SK-N-SH (cell line): ENCODE data around the gene SEMA3B. TPM values are rescaled to one million over a fixed set of nuclear protein-coding genes. Genes with fewer than 3 reads are reported as not detected.

ENCODE experiments used
- CTCF ChIA-PET: fragments of 300-600, 350-600 bp; formaldehyde crosslinking; extraction: SDS; loops from one replicate; lab custom pipeline; 2021; lab: Yijun Ruan, JAX
- POLR2A ChIA-PET: fragments of 350-600 bp; sonication (Branson Sonifier 250); formaldehyde crosslinking; extraction: SDS; loops from one replicate; lab custom pipeline; 2020; ENCODE audit warnings: antibody characterized with exemption, inconsistent platforms; lab: Yijun Ruan, JAX
- DNase-seq: peaks from one replicate; pipeline ENCODE4 v3.0.0; 2012
- H2AFZ ChIP-seq: fragments of 200-600 bp; sonication (generic); 2 replicates; pipeline ENCODE4 v1.8.1; 2016; ENCODE audit warnings: antibody characterized with exemption, mild to moderate bottlenecking, low read depth
- H3F3A ChIP-seq: fragments of 200-600 bp; sonication (generic); replicated peaks from 2 replicates; pipeline ENCODE3; 2016; ENCODE audit warnings: antibody characterized with exemption, mild to moderate bottlenecking; ENCODE audit not compliant: insufficient read depth
- H3K27ac ChIP-seq, 2 experiments: fragments of 200-500 bp in 1 of 2; fragments of 200-600 bp in 1 of 2; sonication (Bioruptor generic) in 1 of 2; sonication (generic), shearing (Covaris generic) in 1 of 2; 2 replicates each; pipeline versions ENCODE4 v1.5.1 to v1.6.1; 2014 to 2016; ENCODE audit warnings: low read depth in 2 of 2, inconsistent platforms in 1 of 2, low read length in 1 of 2, mild to moderate bottlenecking in 1 of 2, mixed read lengths in 1 of 2
- H3K27me3 ChIP-seq: fragments of 200-600 bp; sonication (generic), shearing (Covaris generic); 2 replicates; pipeline ENCODE4 v1.6.1; 2016; ENCODE audit warnings: mixed run types; ENCODE audit not compliant: insufficient read depth
- H3K36me3 ChIP-seq, 2 experiments: fragments of 200-500 bp in 1 of 2; fragments of 200-600 bp in 1 of 2; sonication (Bioruptor generic) in 1 of 2; sonication (generic) in 1 of 2; replicated peaks in 1 of 2; 2 replicates each; pipeline versions ENCODE3 to v1.5.1; 2014 to 2016; ENCODE audit warnings: low read length in 1 of 2, mild to moderate bottlenecking in 1 of 2; ENCODE audit not compliant: insufficient read depth in 2 of 2, control insufficient read depth in 1 of 2
- H3K4me1 ChIP-seq, 2 experiments: fragments of 200-500 bp in 1 of 2; fragments of 200-600 bp in 1 of 2; sonication (Bioruptor generic) in 1 of 2; sonication (generic), shearing (Covaris generic) in 1 of 2; 2 replicates each; pipeline versions ENCODE4 v1.5.1 to v1.6.1; 2014 to 2016; ENCODE audit warnings: low read depth in 1 of 2, low read length in 1 of 2, mixed run types in 1 of 2; ENCODE audit not compliant: insufficient read depth in 2 of 2, control insufficient read depth in 1 of 2
- H3K4me2 ChIP-seq: fragments of 200-600 bp; sonication (generic), shearing (Covaris generic); 2 replicates; pipeline ENCODE4 v1.6.1; 2017; ENCODE audit warnings: mixed run types
- H3K4me3 ChIP-seq, 2 experiments: fragments of 200-500 bp in 1 of 2; fragments of 200-600 bp in 1 of 2; sonication (Bioruptor generic) in 1 of 2; sonication (generic), shearing (Covaris generic) in 1 of 2; 2 replicates each; pipeline versions ENCODE4 v1.5.1 to v1.8.1; 2014 to 2016; ENCODE audit warnings: low read depth in 2 of 2, inconsistent platforms in 1 of 2, low read length in 1 of 2, mild to moderate bottlenecking in 1 of 2, mixed read lengths in 1 of 2, moderate library complexity in 1 of 2
- H3K79me2 ChIP-seq: fragments of 200-600 bp; sonication (generic); 2 replicates; pipeline ENCODE4 v1.8.1; 2017; ENCODE audit warnings: mild to moderate bottlenecking; ENCODE audit not compliant: insufficient read depth
- H3K9ac ChIP-seq: fragments of 200-600 bp; sonication (generic); 2 replicates; pipeline ENCODE4 v1.6.1; 2017; ENCODE audit warnings: mixed run types
- H3K9me2 ChIP-seq: fragments of 200-600 bp; sonication (generic); 2 replicates; pipeline ENCODE4 v1.6.1; 2017; ENCODE audit warnings: mixed run types
- H3K9me3 ChIP-seq: fragments of 200-600 bp; sonication (generic); 2 replicates; pipeline ENCODE4 v1.6.1; 2017; ENCODE audit warnings: mixed run types, mild to moderate bottlenecking, moderate library complexity
- H4K20me1 ChIP-seq: fragments of 200-600 bp; sonication (generic); 2 replicates; pipeline ENCODE4 v1.6.1; 2017; ENCODE audit warnings: mild to moderate bottlenecking, mixed run types; ENCODE audit not compliant: insufficient read depth
- GABPA ChIP-seq: IDR thresholded peaks from 2 replicates; pipeline ENCODE4 v1.4.0; 2012; ENCODE audit warnings: low read depth, mild to moderate bottlenecking
- GATA2 ChIP-seq: sonication (generic); formaldehyde crosslinking; IDR thresholded peaks from 2 replicates; pipeline ENCODE4 v1.5.0; 2020; ENCODE audit warnings: mild to moderate bottlenecking, missing genetic modification reagents
- JUND ChIP-seq: IDR thresholded peaks from 2 replicates; pipeline ENCODE4 v1.4.0; 2012
- MEF2A ChIP-seq: IDR thresholded peaks from 2 replicates; pipeline ENCODE4 v1.4.0; 2012; ENCODE audit warnings: low read depth, borderline replicate concordance
- NFIC ChIP-seq: IDR thresholded peaks from 2 replicates; pipeline ENCODE4 v1.4.0; 2012; ENCODE audit warnings: borderline replicate concordance
- PBX3 ChIP-seq: IDR thresholded peaks from 2 replicates; pipeline ENCODE4; 2012
- RCOR1 ChIP-seq: fragments of 150-350 bp; IDR thresholded peaks from 2 replicates; pipeline ENCODE4 v1.6.1; 2017; ENCODE audit warnings: antibody characterized with exemption, low read length
- RFX5 ChIP-seq: IDR thresholded peaks from 2 replicates; pipeline ENCODE4 v1.6.1; 2012; ENCODE audit warnings: mild to moderate bottlenecking, improper control_type of control experiment, low read length
- RXRA ChIP-seq: IDR thresholded peaks from 2 replicates; pipeline ENCODE4 v1.4.0; 2012; ENCODE audit warnings: low read depth, mild to moderate bottlenecking, borderline replicate concordance
- SMC3 ChIP-seq: IDR thresholded peaks from 2 replicates; pipeline ENCODE4 v1.6.1; 2012; ENCODE audit warnings: low read depth, low read length, improper control_type of control experiment
- TAF1 ChIP-seq: IDR thresholded peaks from 2 replicates; pipeline ENCODE4 v1.6.1; 2012; ENCODE audit warnings: low read depth, mild to moderate bottlenecking, low read length, moderate library complexity, borderline replicate concordance
- TCF12 ChIP-seq: IDR thresholded peaks from 2 replicates; pipeline ENCODE4 v1.4.0; 2012
- TEAD4 ChIP-seq: IDR thresholded peaks from 2 replicates; pipeline ENCODE4 v1.4.0; 2012; ENCODE audit warnings: mild to moderate bottlenecking, borderline replicate concordance; ENCODE audit not compliant: insufficient read depth
- YY1 ChIP-seq: IDR thresholded peaks from 2 replicates; pipeline ENCODE4 v1.4.0; 2012; ENCODE audit warnings: low read depth, mild to moderate bottlenecking
- WGBS: methylation state at CpG from one replicate; pipeline ENCODE4 v1.1.6; 2017; ENCODE audit warnings: low lambda C conversion rate; 5-methylcytosine and 5-hydroxymethylcytosine counted together
- polyA plus RNA-seq, 3 experiments: library from polyadenylated mRNA; depleted of rRNA; stranded (reverse); fragments of >200 nt; gene quantifications; 2 replicates each; pipeline ENCODE4 v1.2.3, GENCODE V29; 2012

The SEMA3B gene
- polyA plus RNA-seq, 1 of the 3 experiments (the other 2 are of a cell fraction) = 14.9 TPM

GRCh38 chr3:50325113-50325480, 56.1 kb downstream of the SEMA3B start:
- no peak overlapping the region for H3K4me3 ChIP-seq
- TF ChIP-seq NFIC = no peak
- TF ChIP-seq GABPA = no peak
- TF ChIP-seq YY1 = no peak
- no peak for TF ChIP-seq TCF12
- TF ChIP-seq SMC3 = no peak
- no peak for TF ChIP-seq GATA2 (CRISPR knock-in tag)
- no peak for TF ChIP-seq TAF1
- no peak for TF ChIP-seq RFX5
- TF ChIP-seq RXRA = no peak
- no peak for TF ChIP-seq MEF2A
- TF ChIP-seq TEAD4 = no peak
- no peak for TF ChIP-seq JUND
- TF ChIP-seq PBX3 = no peak
- TF ChIP-seq, all 33 proteins: peak for 0
- POLR2A ChIA-PET = interaction anchor here (1.7 kb wide), 1 partner anchor 33 kb away, joined by 6 read pairs; the partner anchor contains the start of gene IFRD2
- Histone ChIP-seq H2AFZ (no peak overlapping the region), H3K36me3 (peaks cover under 1 to 26% of the 10 kb centered on the region in 2 experiments), H3K4me2 (no peak overlapping the region), H3K27me3 (no peaks in the 10 kb centered on the region), H3F3A (peaks cover 26% of the 10 kb centered on the region), H3K9me2 (no peaks in the 10 kb centered on the region), H3K27ac (no peak overlapping the region), H3K4me1 (peaks cover 0 to 30% of the 10 kb centered on the region in 2 experiments; a peak in 2 of 4 replicates), H3K79me2 (peaks cover 31% of the 10 kb centered on the region), H3K9ac (no peak overlapping the region), H3K9me3 (no peaks in the 10 kb centered on the region), H4K20me1 (no peaks in the 10 kb centered on the region)
- WGBS = 68% methylated on average over 2 of the region's 2 CpGs
- no peak for DNase-seq
- CTCF ChIA-PET = interaction anchor here (0.6 to 6.0 kb wide), 19 partner anchors 10 to 225 kb away, joined by 3 to 60 read pairs (median 4); partner anchors contain the start of genes HYAL1, HYAL3 and NAA80

GRCh38 chr3:50325497-50326181, 56.7 kb downstream of the SEMA3B start:
- DNase-seq = no peak
- Histone ChIP-seq H3K27me3 (no peaks in the 10 kb centered on the region), H3K9ac (no peak overlapping the region), H3K36me3 (peaks cover 4 to 31% of the 10 kb centered on the region in 2 experiments), H3K9me3 (no peaks in the 10 kb centered on the region), H3K4me3 (no peak overlapping the region), H4K20me1 (no peaks in the 10 kb centered on the region), H3K9me2 (no peaks in the 10 kb centered on the region), H3K27ac (no peak overlapping the region), H3F3A (peaks cover 31% of the 10 kb centered on the region), H3K4me2 (no peak overlapping the region), H3K79me2 (peaks cover 27% of the 10 kb centered on the region), H2AFZ (no peak overlapping the region), H3K4me1 (peaks cover 0 to 25% of the 10 kb centered on the region in 2 experiments; a peak in 2 of 4 replicates)
- POLR2A ChIA-PET = no interaction called here
- CTCF ChIA-PET = interaction anchor here (1.0 to 2.4 kb wide), 10 partner anchors 9 to 225 kb away, joined by 3 to 16 read pairs (median 4); partner anchors contain the start of genes HYAL1, HYAL3 and NAA80
- no peak for TF ChIP-seq RCOR1
- 89% methylated on average over 11 of the region's 11 CpGs for WGBS
